Keratinocyte (primary cell): ENCODE data around the gene SFXN2. TPM values are rescaled to one million over a fixed set of nuclear protein-coding genes. Genes with fewer than 3 reads are reported as not detected.

ENCODE experiments used
- DNase-seq: peaks from one replicate; pipeline ENCODE4 v3.0.0-alpha.2; 2011; ENCODE audit warnings: low read depth, missing footprints, low spot score
- FAIRE-seq: peaks from 2 replicates; lab custom pipeline; 2011; peaks lifted over from hg19 to GRCh38; lab: Jason Lieb, UNC
- H2AFZ ChIP-seq: 2 replicates; pipeline ENCODE4 v1.6.0; 2012; ENCODE audit warnings: low read length, control low read depth, inconsistent platforms; ENCODE audit not compliant: control insufficient read depth
- H3K27ac ChIP-seq: 2 replicates; pipeline ENCODE4 v1.5.1; 2011; ENCODE audit warnings: low read length; ENCODE audit not compliant: control insufficient read depth, insufficient read depth
- H3K27me3 ChIP-seq: 3 replicates; pipeline ENCODE4 v1.6.0; 2011; ENCODE audit warnings: low read length; ENCODE audit not compliant: control insufficient read depth, insufficient read depth; ENCODE audit errors: extremely low read depth
- H3K36me3 ChIP-seq, 2 experiments: 2 replicates in 1 of 2; 3 replicates in 1 of 2; pipeline ENCODE4 v1.5.1; 2011; ENCODE audit warnings: low read length in 2 of 2, mild to moderate bottlenecking in 1 of 2; ENCODE audit not compliant: control insufficient read depth in 2 of 2, insufficient read depth in 2 of 2; ENCODE audit errors: extremely low read depth in 1 of 2
- H3K4me1 ChIP-seq: 3 replicates; pipeline ENCODE4 v1.5.1; 2011; ENCODE audit warnings: low read length; ENCODE audit not compliant: control insufficient read depth, insufficient read depth; ENCODE audit errors: extremely low read depth
- H3K4me2 ChIP-seq: 3 replicates; pipeline ENCODE4 v1.6.0; 2011; ENCODE audit warnings: low read depth, low read length; ENCODE audit not compliant: control insufficient read depth, insufficient read depth; ENCODE audit errors: extremely low read depth
- H3K4me3 ChIP-seq, 3 experiments: fragments of 200-600 bp in 1 of 3; sonication (generic) in 1 of 3; 2 replicates in 2 of 3; 3 replicates in 1 of 3; pipeline ENCODE4 v1.5.1; 2011 to 2016; ENCODE audit warnings: low read length in 3 of 3, mild to moderate bottlenecking in 3 of 3, control low read depth in 2 of 3, inconsistent platforms in 1 of 3, low read depth in 1 of 3, mixed read lengths in 1 of 3, mixed run types in 1 of 3, moderate library complexity in 1 of 3; ENCODE audit not compliant: control insufficient read depth in 2 of 3, insufficient read depth in 2 of 3; ENCODE audit errors: extremely low read depth in 1 of 3
- H3K79me2 ChIP-seq: 2 replicates; pipeline ENCODE4 v1.6.0; 2012; ENCODE audit warnings: low read length; ENCODE audit not compliant: control insufficient read depth, insufficient read depth
- H3K9ac ChIP-seq: 3 replicates; pipeline ENCODE4 v1.6.0; 2011; ENCODE audit warnings: low read length; ENCODE audit not compliant: control insufficient read depth, insufficient read depth; ENCODE audit errors: extremely low read depth
- H3K9me1 ChIP-seq: 3 replicates; pipeline ENCODE4 v1.6.0; 2011; ENCODE audit warnings: low read length; ENCODE audit not compliant: control insufficient read depth, insufficient read depth; ENCODE audit errors: extremely low read depth
- H3K9me3 ChIP-seq: 2 replicates; pipeline ENCODE4 v1.5.1; 2012; ENCODE audit warnings: low read depth, low read length; ENCODE audit not compliant: control insufficient read depth
- H4K20me1 ChIP-seq: 3 replicates; pipeline ENCODE4 v1.6.0; 2011; ENCODE audit warnings: low read length; ENCODE audit not compliant: control insufficient read depth, insufficient read depth; ENCODE audit errors: extremely low read depth
- CTCF ChIP-seq, 3 experiments: IDR thresholded peaks in 1 of 3; conservative IDR thresholded peaks in 1 of 3; optimal IDR thresholded peaks in 1 of 3; 2 replicates in 2 of 3; 3 replicates in 1 of 3; pipeline versions ENCODE3 to v1.5.1; 2011; ENCODE audit warnings: low read length in 3 of 3, mild to moderate bottlenecking in 3 of 3, moderate library complexity in 2 of 3, control low read depth in 1 of 3, inconsistent platforms in 1 of 3; ENCODE audit not compliant: insufficient read depth in 2 of 3; ENCODE audit errors: extremely low read depth in 1 of 3
- EZH2 ChIP-seq: IDR thresholded peaks from one replicate; pipeline ENCODE4 v1.6.1; 2012; ENCODE audit warnings: inconsistent platforms, mild to moderate bottlenecking, low read length, moderate library complexity
- dilution Hi-C: fragments of 300-500 bp; cut with MboI; formaldehyde crosslinking; loops from one replicate; pipeline ENCODE4 v1.7.0; 2020; ENCODE audit warnings: low sequenced_read_pairs; ENCODE audit not compliant: extremely low pct_ligation_motif_present
- polyA plus RNA-seq, 5 experiments: library from polyadenylated mRNA; depleted of rRNA in 3 of 5; stranded (reverse) in 3 of 5; stranded (forward) in 1 of 5; unstranded in 1 of 5; fragments of >200 nt; gene quantifications; 1 replicate in 1 of 5; 2 replicates in 3 of 5; 3 replicates in 1 of 5; pipeline versions ENCODE4 v1.2.1 to v1.2.3, GENCODE V29; 2011 to 2012; ENCODE audit warnings: missing spikeins in 2 of 5, low read depth in 1 of 5, low replicate concordance in 1 of 5

SFXN2 gene
- polyA plus RNA-seq, 1 donor (not counting 4 experiments of a cell fraction or from before 2014, with no cell fraction given) = 5.0 TPM

- dilution Hi-C loops = no loop called here
- H3K36me3 ChIP-seq = peaks cover 0 to 3% of the 10 kb centered on the region in 2 experiments
- no peak overlapping the region for H2AFZ ChIP-seq
- peaks cover 23% of the 10 kb centered on the region for H3K4me1 ChIP-seq
- H3K9me1 ChIP-seq = no peaks in the 10 kb centered on the region
- H3K9me3 ChIP-seq = no peaks in the 10 kb centered on the region
- no peaks in the 10 kb centered on the region for H3K79me2 ChIP-seq
- FAIRE-seq = no peak
- H3K27ac ChIP-seq = no peak overlapping the region
- TF ChIP-seq CTCF (optimal IDR thresholded peaks at IDR 0.05 in 1 of 3, IDR thresholded peaks at IDR 0.05 in 1 of 3, conservative IDR thresholded peaks at IDR 0.05 in 1 of 3; ENCODE audit: extremely low read depth in 1 of 3, insufficient read depth in 2 of 3, low read length in 3 of 3) = no peak
- TF ChIP-seq EZH2 = no peak
- DNase-seq = no peak
- no peak overlapping the region for H3K4me3 ChIP-seq
- no peaks in the 10 kb centered on the region for H3K27me3 ChIP-seq
- H4K20me1 ChIP-seq = no peaks in the 10 kb centered on the region
- H3K4me2 ChIP-seq = no peak overlapping the region
- H3K9ac ChIP-seq = no peak overlapping the region
Observed at GRCh38 chr10:102677331-102678067, 36.9 kb upstream of the SFXN2 start.

GRCh38 chr10:102678068-102678400 lies 36.4 kb upstream of the SFXN2 start:
- Histone ChIP-seq H3K9me1 (no peaks in the 10 kb centered on the region), H3K27me3 (no peaks in the 10 kb centered on the region), H3K79me2 (no peaks in the 10 kb centered on the region), H3K4me3 (no peak overlapping the region), H3K27ac (no peak overlapping the region), H3K36me3 (peaks cover 0 to 3% of the 10 kb centered on the region in 2 experiments), H2AFZ (no peak overlapping the region), H3K4me2 (no peak overlapping the region), H3K9ac (no peak overlapping the region), H4K20me1 (no peaks in the 10 kb centered on the region), H3K9me3 (no peaks in the 10 kb centered on the region), H3K4me1 (peaks cover 23% of the 10 kb centered on the region)
- no peak for DNase-seq
- dilution Hi-C loops = no loop called here
- TF ChIP-seq EZH2 = no peak
- no peak for TF ChIP-seq CTCF (optimal IDR thresholded peaks at IDR 0.05 in 1 of 3, IDR thresholded peaks at IDR 0.05 in 1 of 3, conservative IDR thresholded peaks at IDR 0.05 in 1 of 3; ENCODE audit: extremely low read depth in 1 of 3, insufficient read depth in 2 of 3, low read length in 3 of 3)
- no peak for FAIRE-seq
